Hematopoietic multipotent progenitor cell (in vitro differentiated cells): ENCODE results near the gene ANO8. TPM values are rescaled to one million over a fixed set of nuclear protein-coding genes. Genes with fewer than 3 reads are reported as not detected.
"Not testable (repeated sequence)": the region's sequence is repeated elsewhere in the genome, so short reads cannot be mapped to it uniquely, and the experiment has no call there.

Experiments
- DNase-seq, 3 donors: peaks; one replicate each; pipeline ENCODE4 v3.0.0-alpha.2; 2011 to 2015; ENCODE audit warnings: low read depth in 2 of 3, low spot score in 2 of 3
- total RNA-seq: library from RNA; depleted of rRNA; stranded (reverse); fragments of >200 nt; gene quantifications from one replicate; pipeline ENCODE4 v1.2.3, GENCODE V29; 2012

Gene ANO8, protein sequence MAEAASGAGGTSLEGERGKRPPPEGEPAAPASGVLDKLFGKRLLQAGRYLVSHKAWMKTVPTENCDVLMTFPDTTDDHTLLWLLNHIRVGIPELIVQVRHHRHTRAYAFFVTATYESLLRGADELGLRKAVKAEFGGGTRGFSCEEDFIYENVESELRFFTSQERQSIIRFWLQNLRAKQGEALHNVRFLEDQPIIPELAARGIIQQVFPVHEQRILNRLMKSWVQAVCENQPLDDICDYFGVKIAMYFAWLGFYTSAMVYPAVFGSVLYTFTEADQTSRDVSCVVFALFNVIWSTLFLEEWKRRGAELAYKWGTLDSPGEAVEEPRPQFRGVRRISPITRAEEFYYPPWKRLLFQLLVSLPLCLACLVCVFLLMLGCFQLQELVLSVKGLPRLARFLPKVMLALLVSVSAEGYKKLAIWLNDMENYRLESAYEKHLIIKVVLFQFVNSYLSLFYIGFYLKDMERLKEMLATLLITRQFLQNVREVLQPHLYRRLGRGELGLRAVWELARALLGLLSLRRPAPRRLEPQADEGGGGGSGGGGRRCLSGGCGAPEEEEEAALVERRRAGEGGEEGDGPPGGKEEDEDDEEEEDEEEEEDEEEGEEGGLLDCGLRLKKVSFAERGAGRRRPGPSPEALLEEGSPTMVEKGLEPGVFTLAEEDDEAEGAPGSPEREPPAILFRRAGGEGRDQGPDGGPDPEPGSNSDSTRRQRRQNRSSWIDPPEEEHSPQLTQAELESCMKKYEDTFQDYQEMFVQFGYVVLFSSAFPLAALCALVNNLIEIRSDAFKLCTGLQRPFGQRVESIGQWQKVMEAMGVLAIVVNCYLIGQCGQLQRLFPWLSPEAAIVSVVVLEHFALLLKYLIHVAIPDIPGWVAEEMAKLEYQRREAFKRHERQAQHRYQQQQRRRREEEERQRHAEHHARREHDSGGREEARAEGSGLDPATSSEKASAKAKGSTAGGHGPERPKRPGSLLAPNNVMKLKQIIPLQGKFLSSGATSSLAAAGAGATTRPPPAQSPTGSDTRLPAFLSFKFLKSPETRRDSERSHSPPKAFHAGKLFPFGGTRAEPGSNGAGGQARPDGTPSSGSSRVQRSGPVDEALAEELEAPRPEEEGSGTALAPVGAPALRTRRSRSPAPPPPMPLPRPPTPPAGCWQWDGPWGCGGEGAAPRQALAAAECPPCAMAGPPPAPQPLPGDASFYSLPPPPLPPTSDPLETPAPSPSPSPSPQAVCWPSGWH
- 7.8 TPM for total RNA-seq

DNA sequence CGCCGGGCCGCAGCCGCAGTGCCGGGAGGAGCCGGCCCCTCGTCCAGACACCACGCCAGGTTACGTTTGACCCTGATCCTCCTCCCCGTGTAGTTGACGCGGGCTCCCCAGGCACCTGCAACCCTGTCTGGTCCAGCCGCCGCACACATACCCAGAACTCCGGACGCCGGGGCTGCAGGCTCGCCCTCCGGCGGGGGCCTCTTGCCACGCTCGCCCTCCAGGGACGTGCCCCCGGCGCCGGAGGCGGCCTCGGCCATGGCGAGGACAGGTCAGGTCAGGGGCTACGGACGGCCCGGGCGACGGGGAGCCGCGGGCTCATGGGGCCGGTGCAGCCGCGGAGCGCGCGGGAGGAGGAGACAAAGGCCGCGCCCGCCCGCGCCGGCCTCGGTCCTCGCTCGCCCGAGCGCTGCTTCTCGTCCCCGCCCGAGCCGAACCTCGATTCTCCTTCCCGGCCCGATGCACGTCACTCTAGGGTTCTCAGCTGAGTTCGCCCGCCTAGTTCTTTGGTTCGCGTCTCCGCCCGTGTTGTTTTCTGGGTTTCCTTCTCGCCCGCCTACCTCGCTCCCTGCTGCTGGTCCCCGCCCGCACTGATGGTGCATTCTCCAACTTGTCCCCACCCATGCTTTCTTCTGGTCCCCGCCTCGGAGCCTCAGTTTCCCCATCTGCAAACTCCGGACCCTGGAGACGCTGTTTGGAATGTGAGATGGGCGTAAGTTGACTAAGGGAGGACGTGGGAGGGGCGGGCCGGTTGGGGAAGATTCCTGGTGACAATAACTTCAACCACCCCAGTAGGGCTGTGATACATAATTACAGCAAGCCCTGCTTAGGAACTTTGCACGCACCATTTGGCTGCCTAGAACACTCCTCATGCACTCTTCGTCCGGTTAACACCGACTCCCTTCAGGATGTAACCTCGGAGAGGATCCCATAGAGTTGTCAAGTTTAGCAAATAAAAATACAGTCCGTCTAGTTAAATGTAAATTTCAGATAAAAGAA is at the start of gene ANO8:
Gene ANO8, minus strand, starts transcription at position 442 of the 996 bp plus-strand sequence. Its CDS starts 185 bp downstream, at position 257.
- peak; percentile 76 to 98 (median 96) for DNase-seq

DNA sequence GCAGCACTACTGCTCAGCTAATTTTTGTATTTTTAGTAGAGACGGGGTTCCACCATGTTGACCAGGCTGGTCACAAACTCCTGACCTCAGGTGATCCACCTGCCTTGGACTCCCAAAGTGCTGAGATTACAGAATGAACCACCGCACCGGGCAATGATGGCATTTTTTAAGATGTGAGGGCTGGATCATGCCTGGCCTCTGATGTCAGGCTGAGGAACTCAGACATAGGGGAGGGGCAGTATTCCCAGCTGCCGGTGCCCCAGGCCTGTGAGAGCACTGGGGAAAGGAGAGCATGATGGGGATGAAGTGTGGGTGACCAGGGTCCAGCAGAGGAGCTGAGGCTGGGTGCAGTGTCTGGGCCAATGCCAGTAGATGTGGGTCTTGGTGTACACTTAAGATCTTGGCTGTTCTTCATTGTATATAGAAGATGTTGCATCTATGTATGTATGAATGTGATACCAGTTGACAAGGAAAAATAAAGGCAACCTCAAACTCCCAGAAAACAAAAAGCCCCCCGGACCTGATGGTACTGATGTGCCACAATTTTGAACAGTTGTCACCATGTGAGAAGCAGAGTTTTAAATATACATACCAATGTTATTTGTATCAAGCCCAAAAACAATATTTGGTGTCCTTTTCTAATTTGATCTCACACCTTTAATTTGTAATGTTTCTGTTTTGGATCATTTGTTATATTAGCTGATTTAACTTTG is 45.9 kb upstream of the ANO8 start:
- no peak for DNase-seq

DNA sequence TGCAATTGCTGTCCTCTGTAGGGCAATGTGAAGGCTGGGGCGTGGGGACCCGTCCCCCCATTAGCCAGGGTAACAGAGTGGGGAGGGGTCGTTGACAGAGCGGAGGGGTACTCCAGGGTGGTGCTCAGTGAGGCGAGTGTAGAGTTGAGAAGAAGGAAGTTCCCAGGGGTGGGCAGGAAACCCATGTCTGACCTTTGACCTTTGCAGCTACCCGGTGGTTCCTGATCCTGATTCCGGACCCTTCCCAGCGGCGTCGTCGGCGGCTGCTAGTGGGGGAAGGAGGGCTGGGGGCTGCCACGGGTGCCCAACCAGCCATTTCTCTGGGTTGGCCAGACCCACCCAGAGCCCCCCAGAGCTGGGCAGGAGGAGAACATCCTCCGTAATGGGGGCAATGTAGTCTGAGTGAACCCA is 44.6 kb upstream of the ANO8 start:
- peak in 2 of 3 donors; percentile 45 to 66 for DNase-seq

DNA sequence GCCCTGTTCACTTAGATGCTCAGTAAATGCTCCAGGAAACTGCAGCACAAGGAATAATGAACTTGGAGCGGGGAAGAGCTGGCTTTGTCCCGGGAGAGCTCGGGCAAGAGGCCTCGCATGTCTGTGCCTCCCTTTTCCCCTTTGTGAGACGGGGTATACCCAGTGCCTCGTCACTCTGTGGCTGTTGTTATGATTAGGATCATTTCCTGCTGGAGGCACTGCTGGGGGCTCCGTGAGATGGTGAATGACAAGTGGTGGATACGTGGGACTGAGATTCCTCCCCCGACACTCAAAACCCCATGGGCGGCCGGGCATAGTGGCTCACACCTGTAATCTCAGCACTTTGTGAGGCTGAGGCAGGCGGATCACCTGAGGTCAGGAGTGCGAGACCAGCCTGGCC is 43.6 kb upstream of the ANO8 start:
- peak in 1 of 3 donors; percentile 33 for DNase-seq

DNA sequence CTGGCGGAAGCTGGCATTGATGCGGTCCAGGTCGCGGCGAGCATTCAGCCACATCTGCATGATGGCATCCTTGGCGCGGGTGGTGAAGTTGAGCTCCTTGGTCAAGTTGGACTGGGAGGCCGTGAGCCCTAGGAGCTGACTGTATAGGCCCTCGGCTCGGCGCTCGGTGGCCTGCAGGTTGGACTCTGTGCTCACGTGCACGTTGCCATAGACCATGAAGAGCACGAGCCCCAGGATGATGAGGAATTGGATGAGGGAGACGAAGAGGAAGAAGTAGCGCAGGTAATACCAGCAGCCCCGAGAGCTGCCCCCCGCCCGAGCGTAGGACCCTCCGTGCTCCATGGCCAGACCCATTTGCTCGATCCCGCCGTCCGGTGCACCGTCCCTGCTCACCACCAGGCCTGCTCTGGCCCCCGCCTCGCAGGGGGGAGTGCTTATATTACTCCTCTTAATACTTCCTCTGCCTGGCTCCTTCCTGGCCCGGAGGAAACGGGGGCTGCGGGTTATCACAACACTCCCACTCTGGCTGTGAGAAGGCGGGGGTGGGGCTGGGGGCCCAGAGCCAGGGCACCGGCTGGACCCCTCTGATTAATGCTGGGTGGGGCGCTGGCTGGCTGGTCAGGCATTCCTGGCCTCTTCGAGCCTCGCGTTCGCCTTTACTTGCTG is 42.4 kb upstream of the ANO8 start, which contains the start of gene PLVAP:
Gene PLVAP, minus strand, starts transcription at position 408 of the 666 bp plus-strand sequence. Its CDS starts 54 bp downstream, at position 354.
- DNase-seq = peak in 2 of 3 donors; percentile 26 to 27

DNA sequence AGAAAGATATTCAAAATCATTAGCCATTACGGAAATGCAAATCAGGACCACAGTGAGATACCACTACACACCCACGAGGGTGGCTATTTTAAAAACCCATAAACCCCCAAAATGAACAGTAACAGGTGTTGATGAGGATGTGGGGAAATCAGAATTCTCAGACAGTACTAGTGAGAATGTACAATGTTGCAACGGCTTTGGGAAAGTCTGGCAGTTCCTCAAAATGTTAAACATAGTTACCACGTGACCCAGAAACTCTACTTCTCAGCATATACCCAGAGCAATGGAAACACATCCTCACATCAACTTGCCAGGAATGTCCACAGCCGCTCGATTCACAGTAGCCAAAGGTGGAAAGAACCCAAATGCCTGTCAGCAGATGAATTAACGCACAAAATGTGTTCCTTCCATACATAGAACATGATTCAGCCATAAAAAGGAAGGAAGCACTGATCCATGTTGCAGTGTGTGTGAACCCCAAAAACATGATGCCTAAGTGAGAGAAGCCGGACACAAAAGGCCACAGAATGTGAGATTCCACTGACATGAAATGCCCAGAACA is 35.5 kb upstream of the ANO8 start:
- peak in 1 of 3 donors; percentile 57 for DNase-seq

DNA sequence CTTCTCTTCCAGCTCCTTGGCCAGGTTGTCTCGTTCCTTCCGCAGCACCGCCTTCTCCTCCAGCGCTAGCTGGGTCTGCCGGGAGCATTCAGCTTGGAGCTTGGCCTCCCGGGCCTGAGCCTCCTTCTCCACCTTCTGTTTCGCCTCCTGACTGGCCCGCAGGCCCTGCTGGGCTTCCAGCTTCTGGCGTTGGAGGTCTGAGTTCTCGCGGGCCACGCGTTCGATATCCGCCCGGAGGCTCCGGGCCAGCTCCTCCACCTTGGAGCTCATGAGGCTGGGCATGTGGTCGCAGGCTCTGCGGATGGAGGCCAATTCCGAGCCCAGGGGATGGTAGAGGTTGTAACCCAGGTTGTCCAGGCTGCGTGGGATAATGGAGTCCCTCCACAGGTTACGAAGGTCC is 30.7 kb upstream of the ANO8 start:
- no peak for DNase-seq

DNA sequence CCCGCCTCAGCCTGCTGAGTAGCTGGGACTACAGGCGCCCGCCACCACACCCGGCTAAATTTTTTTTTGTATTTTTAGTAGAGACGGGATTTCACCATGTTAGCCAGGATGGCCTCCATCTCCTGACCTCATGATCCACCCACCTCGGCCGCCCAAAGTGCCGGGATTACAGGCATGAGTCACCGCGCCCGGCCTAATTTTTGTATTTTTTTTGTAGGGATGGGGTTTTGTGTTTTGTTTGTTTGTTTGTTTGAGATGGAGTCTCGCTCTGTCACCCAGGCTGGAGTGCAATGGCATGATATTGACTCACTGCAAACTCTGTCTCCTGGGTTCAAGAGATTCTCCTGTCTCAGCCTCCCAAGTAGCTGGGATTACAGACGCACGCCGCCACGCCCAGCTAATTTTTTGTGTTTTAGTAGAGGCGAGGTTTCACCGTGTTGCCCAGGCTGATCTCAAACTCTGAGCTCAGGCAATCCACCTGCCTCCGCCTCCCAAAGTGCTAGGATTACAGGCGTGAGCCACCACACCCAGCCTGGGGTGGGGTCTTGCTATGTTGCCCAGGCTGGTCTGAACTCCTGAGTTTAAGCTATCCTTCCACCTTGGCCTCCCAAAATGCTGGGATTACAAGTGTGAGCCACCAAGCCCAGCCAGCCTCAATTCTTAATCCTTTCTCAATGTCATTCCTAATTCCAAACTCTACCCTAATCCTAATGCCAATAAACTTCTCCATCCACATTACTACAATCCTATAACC is 29.4 kb upstream of the ANO8 start:
- DNase-seq = not testable (repeated sequence)

DNA sequence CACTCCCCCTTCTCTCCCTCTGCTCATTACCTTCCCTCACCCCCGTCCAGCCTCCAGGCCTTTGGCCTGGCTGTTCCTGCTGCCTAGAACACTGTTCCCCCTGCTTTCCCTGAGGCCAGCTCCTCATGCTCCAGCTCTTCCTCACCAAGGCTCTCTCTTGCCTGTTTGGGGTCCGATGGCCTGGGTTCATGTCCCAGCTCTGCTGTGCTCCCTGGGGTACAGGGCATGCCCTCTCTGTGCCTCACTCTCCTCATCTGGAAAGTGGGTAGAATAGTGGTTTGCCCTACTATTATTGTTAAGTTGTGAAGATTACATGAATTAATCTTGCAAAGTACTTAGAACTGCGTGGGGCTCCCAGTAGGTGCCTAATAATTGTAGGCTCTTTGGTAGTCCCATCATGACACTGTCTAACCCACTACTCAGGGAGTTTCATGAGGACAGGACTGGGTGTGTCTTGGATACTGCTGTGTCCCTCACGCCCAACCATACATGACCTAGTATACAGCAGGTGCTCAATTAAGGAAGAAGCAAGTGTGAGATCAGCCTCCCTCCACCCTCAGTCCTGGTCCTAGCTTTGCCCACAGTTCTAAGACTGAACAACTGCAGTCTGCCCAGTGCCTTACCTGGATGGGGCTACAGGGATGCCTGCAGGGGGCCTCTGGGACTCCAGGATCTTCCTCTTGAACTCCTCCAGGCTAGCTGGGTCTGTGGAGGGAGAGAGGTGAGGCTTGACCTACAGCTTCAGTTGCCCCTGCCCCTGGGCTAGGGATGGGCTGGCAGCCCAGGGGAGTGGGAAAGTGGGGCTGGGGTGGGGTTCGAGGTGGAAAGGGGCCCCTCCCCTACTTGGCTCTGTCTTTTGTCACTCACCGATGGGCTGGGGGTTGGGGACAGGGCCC is 25.5 kb upstream of the ANO8 start:
- no peak for DNase-seq

DNA sequence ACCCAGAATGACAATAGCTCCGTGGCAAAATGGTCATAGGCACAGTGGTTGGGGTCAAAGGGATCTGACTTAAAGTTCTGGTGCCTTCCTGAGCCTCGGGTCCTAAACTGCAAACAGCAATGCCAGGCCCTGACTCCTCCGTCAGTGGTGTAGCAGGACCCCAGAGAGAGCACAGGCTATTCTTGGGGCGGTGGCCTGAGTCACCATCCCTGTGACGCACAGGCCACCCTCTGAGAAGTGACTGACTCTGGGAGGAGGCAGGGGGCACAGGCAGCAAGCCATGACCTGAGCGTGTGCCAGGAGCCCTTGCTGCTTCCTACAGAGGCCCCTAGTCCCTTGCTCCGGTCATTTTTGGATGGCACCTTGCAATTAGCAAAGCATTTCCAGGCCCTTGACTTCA is 23.7 kb upstream of the ANO8 start:
- DNase-seq = no peak

DNA sequence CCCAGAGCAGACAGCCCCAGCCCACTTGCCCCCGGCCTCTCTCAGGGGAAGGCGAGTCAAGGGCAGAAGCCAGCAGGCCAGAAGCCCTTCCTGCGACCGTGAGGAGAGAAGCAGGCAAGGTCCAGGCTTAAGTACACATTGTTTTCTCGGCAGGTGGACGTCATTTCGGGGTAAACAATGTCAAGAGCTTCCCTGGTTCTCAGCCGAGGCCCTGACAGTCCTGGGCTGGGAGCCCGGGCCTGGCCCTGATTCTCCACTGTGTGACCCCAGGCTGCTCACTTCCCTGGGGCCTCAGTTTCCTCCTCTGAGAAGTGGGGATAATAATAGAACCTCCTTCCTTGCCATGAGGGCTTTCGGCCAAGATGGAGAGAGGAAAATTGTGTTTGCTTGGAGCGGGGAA is 23.1 kb upstream of the ANO8 start:
- no peak for DNase-seq

DNA sequence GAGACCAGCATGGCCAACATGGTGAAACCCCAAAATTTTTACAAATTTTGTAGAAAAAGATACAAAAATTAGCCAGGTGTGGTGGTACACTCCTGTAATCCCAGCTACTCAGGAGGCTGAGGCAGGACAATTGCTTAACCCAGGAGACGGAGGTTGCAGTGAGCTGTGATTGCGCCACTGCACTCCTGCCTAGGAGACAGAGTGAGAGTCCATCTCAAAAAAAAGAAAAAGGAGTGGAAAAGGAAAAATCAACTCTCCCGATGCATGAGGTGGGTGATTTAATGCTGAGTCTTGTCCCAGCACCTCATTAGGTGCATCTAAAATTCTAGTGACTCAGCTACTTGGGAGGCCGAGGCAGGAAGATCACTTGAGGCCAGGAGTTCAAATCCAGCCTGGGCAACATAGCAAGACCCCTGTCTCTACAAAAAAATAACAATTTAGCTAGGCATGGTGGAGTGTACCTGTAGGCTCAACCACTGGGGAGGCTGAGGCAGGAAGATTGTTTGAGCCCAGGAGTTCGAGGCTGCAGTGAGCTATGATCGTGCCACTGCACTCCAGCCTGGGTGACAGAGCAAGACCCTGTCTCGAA is 22.5 kb upstream of the ANO8 start:
- DNase-seq = no peak

DNA sequence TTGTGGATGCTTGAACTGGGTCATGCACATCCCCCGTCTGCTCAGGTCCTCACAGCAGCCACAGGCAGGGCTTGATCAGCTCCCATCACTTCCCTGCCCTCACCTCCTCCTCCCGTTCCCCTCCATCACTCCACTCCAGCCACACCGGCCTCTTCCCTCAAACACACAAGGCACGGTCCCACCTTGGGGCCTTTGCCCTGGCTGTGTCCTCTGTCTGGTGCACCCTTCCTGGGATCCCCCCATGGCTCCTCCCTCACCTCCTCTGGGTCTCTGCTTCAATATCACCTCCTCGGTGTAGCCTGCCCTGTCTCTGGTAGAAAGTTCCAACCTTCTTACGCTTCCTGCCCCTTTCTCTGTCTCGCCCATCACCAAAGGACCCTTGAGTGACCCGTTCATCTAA is 18.7 kb upstream of the ANO8 start:
- no peak for DNase-seq

DNA sequence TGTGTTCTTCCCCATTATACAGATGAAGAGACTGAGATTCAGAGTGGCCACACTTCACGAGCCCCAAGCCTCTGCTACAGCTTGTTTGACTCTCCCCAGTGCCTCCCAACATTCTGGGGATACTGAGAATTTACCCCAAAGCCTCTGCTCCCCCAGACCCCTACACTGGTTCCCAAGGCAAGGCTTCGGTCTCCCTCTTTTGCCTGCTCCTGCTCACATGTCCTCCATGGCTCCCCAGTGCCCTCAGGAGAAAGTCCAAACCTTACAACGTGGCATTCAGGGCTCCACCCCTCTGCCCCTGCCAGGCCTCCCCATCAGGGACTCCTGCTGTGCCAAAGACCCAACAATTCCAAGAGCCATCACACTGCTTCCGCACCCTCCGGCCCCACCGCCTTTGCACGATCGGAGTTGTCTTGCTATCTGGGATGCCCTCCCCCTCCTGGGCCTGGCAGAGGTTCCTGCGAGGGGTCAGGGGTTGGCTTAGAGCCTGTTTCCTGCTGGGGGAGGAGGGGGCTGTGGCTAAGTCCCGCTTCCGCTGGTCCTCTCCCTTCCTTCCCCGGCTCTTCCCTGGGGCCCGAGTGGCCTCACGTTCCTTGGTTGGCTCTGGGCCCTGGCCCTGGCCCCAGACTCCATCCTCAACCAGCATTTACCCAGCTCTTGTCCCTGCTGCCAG is 18.1 kb upstream of the ANO8 start:
- no peak for DNase-seq

DNA sequence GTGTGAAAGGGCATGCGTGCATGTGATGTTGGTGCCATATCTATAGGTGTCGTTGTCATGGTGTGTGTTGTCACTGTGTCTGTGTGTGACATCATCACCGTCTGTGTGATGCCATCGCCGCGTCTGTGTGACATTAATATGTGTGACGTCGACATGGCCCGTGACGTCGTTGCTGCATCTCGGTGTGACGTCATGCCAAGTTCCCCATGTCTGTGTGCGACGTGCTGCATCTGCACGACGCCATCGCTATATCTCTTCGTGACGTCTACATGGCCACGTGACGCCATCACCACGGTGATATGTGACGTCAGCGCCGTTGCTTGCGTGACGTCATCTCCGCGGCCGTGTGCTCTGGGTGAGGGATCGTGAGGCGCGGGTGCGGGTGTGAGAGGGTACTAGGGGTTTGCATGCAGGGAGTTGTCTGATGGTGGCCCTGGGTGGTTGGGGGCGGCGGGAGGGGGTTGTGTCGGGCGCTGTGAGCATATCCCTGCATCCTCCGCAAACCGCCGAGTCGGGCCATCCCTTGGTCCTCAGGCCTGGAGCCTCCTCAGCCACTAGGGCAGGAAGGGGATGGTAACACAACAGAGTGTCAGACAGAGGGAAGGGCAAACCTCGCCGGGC is 17.3 kb upstream of the ANO8 start:
- no peak for DNase-seq
